Peyer's patch (tissue), 4 donors: ENCODE results near the gene EIF3I.

Experiments
- POLR2A ChIP-seq, 2 donors: fragments of 450-650 bp; IDR thresholded peaks; one replicate each; pipeline ENCODE4 v1.5.1; 2017; ENCODE audit warnings: antibody characterized with exemption in 2 of 2, mild to moderate bottlenecking in 2 of 2, moderate library complexity in 2 of 2
- TF ChIP-seq, protein P1 (sequence below), 6 experiments: fragments of 450-650 bp in 4 of 6; fragments of 200-600 bp in 2 of 6; sonication (generic) in 1 of 6; IDR thresholded peaks; one replicate each; pipeline ENCODE4 v1.5.1; 2017 to 2019; ENCODE audit warnings: antibody characterized with exemption in 6 of 6, mild to moderate bottlenecking in 3 of 6, moderate library complexity in 1 of 6

DNA sequence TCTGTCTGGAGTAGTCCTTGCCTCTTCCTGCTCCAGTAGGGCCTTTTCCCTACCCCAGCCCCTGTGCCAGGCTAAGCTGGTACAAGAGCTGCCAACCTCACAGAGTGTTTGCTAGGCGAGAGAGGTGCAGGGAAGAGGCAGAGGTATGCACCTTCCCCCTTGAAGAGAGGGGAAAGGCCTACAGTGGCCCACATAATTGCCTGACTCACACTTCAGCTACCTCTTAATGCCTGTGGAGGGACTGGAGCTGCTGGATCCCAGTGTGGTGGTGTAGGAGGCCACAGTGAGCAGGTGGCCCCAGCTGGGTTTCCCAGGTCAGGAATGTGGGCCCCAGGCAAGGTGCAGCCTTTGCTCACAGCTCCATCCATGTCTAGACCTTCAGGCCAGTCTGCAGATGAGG is 25.1 kb upstream of the EIF3I start:
- TF ChIP-seq POLR2A (IDR thresholded peaks at IDR 0.05), result no peak
- TF ChIP-seq, protein P1, sequence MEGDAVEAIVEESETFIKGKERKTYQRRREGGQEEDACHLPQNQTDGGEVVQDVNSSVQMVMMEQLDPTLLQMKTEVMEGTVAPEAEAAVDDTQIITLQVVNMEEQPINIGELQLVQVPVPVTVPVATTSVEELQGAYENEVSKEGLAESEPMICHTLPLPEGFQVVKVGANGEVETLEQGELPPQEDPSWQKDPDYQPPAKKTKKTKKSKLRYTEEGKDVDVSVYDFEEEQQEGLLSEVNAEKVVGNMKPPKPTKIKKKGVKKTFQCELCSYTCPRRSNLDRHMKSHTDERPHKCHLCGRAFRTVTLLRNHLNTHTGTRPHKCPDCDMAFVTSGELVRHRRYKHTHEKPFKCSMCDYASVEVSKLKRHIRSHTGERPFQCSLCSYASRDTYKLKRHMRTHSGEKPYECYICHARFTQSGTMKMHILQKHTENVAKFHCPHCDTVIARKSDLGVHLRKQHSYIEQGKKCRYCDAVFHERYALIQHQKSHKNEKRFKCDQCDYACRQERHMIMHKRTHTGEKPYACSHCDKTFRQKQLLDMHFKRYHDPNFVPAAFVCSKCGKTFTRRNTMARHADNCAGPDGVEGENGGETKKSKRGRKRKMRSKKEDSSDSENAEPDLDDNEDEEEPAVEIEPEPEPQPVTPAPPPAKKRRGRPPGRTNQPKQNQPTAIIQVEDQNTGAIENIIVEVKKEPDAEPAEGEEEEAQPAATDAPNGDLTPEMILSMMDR (IDR thresholded peaks at IDR 0.05), result no peak
